Upper lobe of left lung (tissue), 4 donors: ENCODE measurements around the gene TUBB1.

Source experiments
- POLR2A ChIP-seq, 4 donors: fragments of 450-650 bp; IDR thresholded peaks; one replicate each; pipeline ENCODE4 v1.5.1; 2016 to 2017; ENCODE audit warnings: antibody characterized with exemption in 4 of 4, mild to moderate bottlenecking in 2 of 4
- POLR2AphosphoS5 ChIP-seq, 2 donors: sonication (generic); formaldehyde crosslinking; IDR thresholded peaks; one replicate each; pipeline ENCODE4 v1.5.1; 2017; ENCODE audit warnings: antibody characterized with exemption in 2 of 2
- TF ChIP-seq, protein P1 (sequence below), 6 experiments: fragments of 450-650 bp in 4 of 6; fragments of 200-600 bp in 2 of 6; sonication (generic) in 2 of 6; IDR thresholded peaks; one replicate each; pipeline ENCODE4 v1.5.1; 2016 to 2019; ENCODE audit warnings: antibody characterized with exemption in 6 of 6

- TF ChIP-seq, protein P1, sequence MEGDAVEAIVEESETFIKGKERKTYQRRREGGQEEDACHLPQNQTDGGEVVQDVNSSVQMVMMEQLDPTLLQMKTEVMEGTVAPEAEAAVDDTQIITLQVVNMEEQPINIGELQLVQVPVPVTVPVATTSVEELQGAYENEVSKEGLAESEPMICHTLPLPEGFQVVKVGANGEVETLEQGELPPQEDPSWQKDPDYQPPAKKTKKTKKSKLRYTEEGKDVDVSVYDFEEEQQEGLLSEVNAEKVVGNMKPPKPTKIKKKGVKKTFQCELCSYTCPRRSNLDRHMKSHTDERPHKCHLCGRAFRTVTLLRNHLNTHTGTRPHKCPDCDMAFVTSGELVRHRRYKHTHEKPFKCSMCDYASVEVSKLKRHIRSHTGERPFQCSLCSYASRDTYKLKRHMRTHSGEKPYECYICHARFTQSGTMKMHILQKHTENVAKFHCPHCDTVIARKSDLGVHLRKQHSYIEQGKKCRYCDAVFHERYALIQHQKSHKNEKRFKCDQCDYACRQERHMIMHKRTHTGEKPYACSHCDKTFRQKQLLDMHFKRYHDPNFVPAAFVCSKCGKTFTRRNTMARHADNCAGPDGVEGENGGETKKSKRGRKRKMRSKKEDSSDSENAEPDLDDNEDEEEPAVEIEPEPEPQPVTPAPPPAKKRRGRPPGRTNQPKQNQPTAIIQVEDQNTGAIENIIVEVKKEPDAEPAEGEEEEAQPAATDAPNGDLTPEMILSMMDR (IDR thresholded peaks at IDR 0.05): no peak
- TF ChIP-seq POLR2A (IDR thresholded peaks at IDR 0.05) (no peak), POLR2AphosphoS5 (IDR thresholded peaks at IDR 0.05) (no peak)
Observed at GRCh38 chr20:59019217-59019616, at the start of gene TUBB1.
